OCI-LY3 (cell line): ENCODE results near the gene ST6GAL1.

ENCODE experiments used
- H2AFZ ChIP-seq: fragments of 200-600, 300-600 bp; shearing (Covaris generic); 2 replicates; pipeline ENCODE4 v1.6.0; 2014; ENCODE audit warnings: antibody characterized with exemption, low read depth, low read length
- H3K27ac ChIP-seq: fragments of 200-600, 300-600 bp; sonication (generic); 2 replicates; pipeline ENCODE4 v1.5.1; 2014; ENCODE audit warnings: mild to moderate bottlenecking, low read length, moderate library complexity, mixed read lengths
- H3K27me3 ChIP-seq: fragments of 200-600, 300-600 bp; sonication (generic); 2 replicates; pipeline ENCODE4 v1.6.1; 2014; ENCODE audit warnings: low read depth, low read length, mixed read lengths
- H3K36me3 ChIP-seq: fragments of 200-600, 300-600 bp; sonication (generic); replicated peaks from 2 replicates; pipeline ENCODE3; 2014; ENCODE audit warnings: low read depth, low read length, mixed read lengths
- H3K4me1 ChIP-seq: fragments of 300-600, 200-600 bp; sonication (generic); 2 replicates; pipeline ENCODE4 v1.6.1; 2014; ENCODE audit warnings: low read length, mixed read lengths
- H3K4me2 ChIP-seq: fragments of 200-600, 300-600 bp; sonication (generic); 2 replicates; pipeline ENCODE4 v1.6.1; 2014; ENCODE audit warnings: low read length, mixed read lengths
- H3K4me3 ChIP-seq: fragments of 300-600, 200-600 bp; sonication (generic); 2 replicates; pipeline ENCODE4 v1.5.1; 2014; ENCODE audit warnings: antibody characterized with exemption, mild to moderate bottlenecking, low read length, moderate library complexity
- H3K79me2 ChIP-seq: fragments of 300-600, 200-600 bp; shearing (Covaris generic); 2 replicates; pipeline ENCODE4 v1.6.1; 2014; ENCODE audit warnings: mild to moderate bottlenecking, low read length, mixed read lengths
- H3K9ac ChIP-seq: fragments of 300-600, 200-600 bp; shearing (Covaris generic); 2 replicates; pipeline ENCODE4 v1.6.0; 2014; ENCODE audit warnings: mild to moderate bottlenecking, low read length, moderate library complexity
- H3K9me3 ChIP-seq: fragments of 200-600, 300-600 bp; shearing (Covaris generic); 2 replicates; pipeline ENCODE4 v1.6.1; 2014; ENCODE audit warnings: low read length, mixed read lengths; ENCODE audit not compliant: insufficient read depth
- H4K20me1 ChIP-seq: fragments of 200-600, 300-600 bp; sonication (generic); 2 replicates; pipeline ENCODE4 v1.6.1; 2016; ENCODE audit warnings: low read length, mixed read lengths; ENCODE audit not compliant: insufficient read depth
- EZH2phosphoT487 ChIP-seq: fragments of 200-600 bp; shearing (Covaris generic); IDR thresholded peaks from 2 replicates; pipeline ENCODE4 v1.6.1; 2018; ENCODE audit warnings: antibody characterized with exemption, mixed run types, low read depth
- TF ChIP-seq, protein P1 (sequence below): fragments of 200-600, 300-600 bp; sonication (generic); IDR thresholded peaks from 2 replicates; pipeline ENCODE4 v1.5.1; 2014; ENCODE audit warnings: antibody characterized with exemption, low read length, low read depth

ST6GAL1 gene

GRCh38 chr3:186976837-186977750, 46.8 kb downstream of the ST6GAL1 start:
- Histone ChIP-seq H3K4me2 (no peak overlapping the region), H3K36me3 (peaks cover 62% of the 10 kb centered on the region), H3K27me3 (no peaks in the 10 kb centered on the region), H2AFZ (no peak overlapping the region), H3K79me2 (no peaks in the 10 kb centered on the region; the same call in 1 of the 2 replicates), H3K4me1 (no peaks in the 10 kb centered on the region), H3K9me3 (no peaks in the 10 kb centered on the region), H3K4me3 (no peak overlapping the region), H3K9ac (no peak overlapping the region), H4K20me1 (no peaks in the 10 kb centered on the region), H3K27ac (no peak overlapping the region)
- TF ChIP-seq, protein P1, sequence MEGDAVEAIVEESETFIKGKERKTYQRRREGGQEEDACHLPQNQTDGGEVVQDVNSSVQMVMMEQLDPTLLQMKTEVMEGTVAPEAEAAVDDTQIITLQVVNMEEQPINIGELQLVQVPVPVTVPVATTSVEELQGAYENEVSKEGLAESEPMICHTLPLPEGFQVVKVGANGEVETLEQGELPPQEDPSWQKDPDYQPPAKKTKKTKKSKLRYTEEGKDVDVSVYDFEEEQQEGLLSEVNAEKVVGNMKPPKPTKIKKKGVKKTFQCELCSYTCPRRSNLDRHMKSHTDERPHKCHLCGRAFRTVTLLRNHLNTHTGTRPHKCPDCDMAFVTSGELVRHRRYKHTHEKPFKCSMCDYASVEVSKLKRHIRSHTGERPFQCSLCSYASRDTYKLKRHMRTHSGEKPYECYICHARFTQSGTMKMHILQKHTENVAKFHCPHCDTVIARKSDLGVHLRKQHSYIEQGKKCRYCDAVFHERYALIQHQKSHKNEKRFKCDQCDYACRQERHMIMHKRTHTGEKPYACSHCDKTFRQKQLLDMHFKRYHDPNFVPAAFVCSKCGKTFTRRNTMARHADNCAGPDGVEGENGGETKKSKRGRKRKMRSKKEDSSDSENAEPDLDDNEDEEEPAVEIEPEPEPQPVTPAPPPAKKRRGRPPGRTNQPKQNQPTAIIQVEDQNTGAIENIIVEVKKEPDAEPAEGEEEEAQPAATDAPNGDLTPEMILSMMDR, result no peak
- TF ChIP-seq EZH2phosphoT487, result no peak

DNA sequence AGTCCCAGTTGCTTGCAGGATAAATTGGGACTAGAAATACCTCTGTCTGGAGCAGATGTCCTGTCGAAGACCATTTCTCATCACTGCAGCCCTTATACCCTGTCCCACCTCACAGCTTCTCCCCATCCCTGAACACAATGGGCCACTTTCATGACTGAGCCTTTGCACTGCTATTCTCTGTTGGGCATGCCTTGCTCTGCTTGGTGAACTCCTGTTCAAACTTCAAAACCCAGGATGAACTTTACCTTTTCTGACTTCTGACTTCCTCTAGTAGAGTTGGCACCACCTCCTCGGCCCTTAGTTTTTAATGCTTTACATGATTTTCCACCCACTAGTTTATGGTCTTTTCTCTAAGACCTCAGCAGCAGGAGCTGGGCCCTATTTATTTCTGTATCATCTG, 48.4 kb downstream of the ST6GAL1 start:
- Histone ChIP-seq H3K4me1 (peaks cover 7% of the 10 kb centered on the region), H3K4me2 (no peak overlapping the region), H2AFZ (no peak overlapping the region), H3K4me3 (no peak overlapping the region), H3K9ac (no peak overlapping the region), H3K9me3 (no peaks in the 10 kb centered on the region), H3K36me3 (peaks cover 60% of the 10 kb centered on the region), H4K20me1 (no peaks in the 10 kb centered on the region), H3K79me2 (no peaks in the 10 kb centered on the region; the same call in 1 of the 2 replicates), H3K27ac (no peak overlapping the region), H3K27me3 (no peaks in the 10 kb centered on the region)
- TF ChIP-seq, protein P1, result no peak
- no peak for TF ChIP-seq EZH2phosphoT487

DNA sequence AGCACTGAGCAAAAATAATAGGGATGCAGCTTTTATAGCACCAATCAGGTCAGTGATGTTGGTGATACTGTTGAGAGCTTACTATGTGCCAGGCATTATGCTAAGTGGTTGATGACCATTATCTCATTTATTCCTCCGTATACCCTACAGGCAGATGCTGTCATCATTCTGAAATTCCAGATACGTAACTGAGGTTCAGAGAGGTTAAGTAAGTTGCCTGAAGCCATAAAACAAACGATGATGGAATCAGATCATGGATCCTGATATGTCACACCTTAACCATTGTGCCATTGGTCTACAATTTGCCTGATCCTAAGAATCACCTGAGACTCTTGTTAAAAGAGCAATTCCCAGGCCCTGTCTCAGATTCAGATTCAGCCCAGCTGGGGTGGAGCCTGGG, 49.5 kb downstream of the ST6GAL1 start:
- H2AFZ ChIP-seq, result no peak overlapping the region
- no peaks in the 10 kb centered on the region; the same call in 1 of the 2 replicates for H3K79me2 ChIP-seq
- TF ChIP-seq, protein P1, result no peak
- TF ChIP-seq EZH2phosphoT487, result no peak
- H3K36me3 ChIP-seq, result peaks cover 54% of the 10 kb centered on the region
- H3K4me2 ChIP-seq, result no peak overlapping the region
- no peak overlapping the region for H3K4me3 ChIP-seq
- peaks cover 9% of the 10 kb centered on the region for H3K4me1 ChIP-seq
- no peaks in the 10 kb centered on the region for H4K20me1 ChIP-seq
- H3K27ac ChIP-seq, result no peak overlapping the region
- H3K9ac ChIP-seq, result no peak overlapping the region
- H3K27me3 ChIP-seq, result no peaks in the 10 kb centered on the region
- no peaks in the 10 kb centered on the region for H3K9me3 ChIP-seq

DNA sequence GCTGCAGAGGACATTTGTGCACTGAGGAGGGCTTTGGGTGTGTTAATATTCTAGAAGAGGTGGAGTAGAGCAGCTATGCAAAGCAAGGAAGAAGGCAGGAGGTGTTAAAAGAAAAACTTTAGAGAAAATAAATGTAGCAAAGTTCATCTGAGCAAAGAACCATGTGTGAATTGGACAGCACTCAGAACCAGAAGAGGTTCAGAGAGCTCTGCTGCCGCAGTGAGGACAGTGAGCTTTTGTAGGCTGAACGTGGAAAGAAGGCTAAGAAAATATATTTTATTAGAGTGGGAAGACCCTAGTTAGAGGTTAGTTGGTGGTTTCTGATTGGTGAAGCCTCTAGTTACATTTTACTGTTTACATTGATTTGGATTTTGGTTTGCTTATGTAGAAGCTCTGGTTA, 50.7 kb downstream of the ST6GAL1 start:
- TF ChIP-seq, protein P1, result no peak
- TF ChIP-seq EZH2phosphoT487, result no peak
- H3K4me2 ChIP-seq, result no peak overlapping the region
- no peak overlapping the region for H3K4me3 ChIP-seq
- no peak overlapping the region for H2AFZ ChIP-seq
- no peaks in the 10 kb centered on the region for H3K27me3 ChIP-seq
- no peaks in the 10 kb centered on the region for H3K9me3 ChIP-seq
- H3K4me1 ChIP-seq, result peaks cover 18% of the 10 kb centered on the region
- no peaks in the 10 kb centered on the region for H3K79me2 ChIP-seq
- no peak overlapping the region for H3K9ac ChIP-seq
- H3K27ac ChIP-seq, result no peak overlapping the region
- peaks cover 47% of the 10 kb centered on the region for H3K36me3 ChIP-seq
- no peaks in the 10 kb centered on the region for H4K20me1 ChIP-seq
